Pancreas (tissue), 10 donors: ENCODE measurements around the gene DLG1. TPM values are rescaled to one million over a fixed set of nuclear protein-coding genes. Genes with fewer than 3 reads are reported as not detected.

Source experiments
- ATAC-seq, 4 donors: fragments of 200-7000 bp; cut with Tn5 transposase; one replicate each; pipeline versions ENCODE4 v1.8.0 to v1.9.1; 2020; ENCODE audit warnings: mild to moderate bottlenecking in 4 of 4, moderate library complexity in 4 of 4
- DNase-seq, 6 donors: peaks; one replicate each; pipeline ENCODE4 v3.0.0-alpha.2; 2020
- FAIRE-seq: peaks from 2 replicates; lab custom pipeline; 2012; peaks lifted over from hg19 to GRCh38; lab: Jason Lieb, UNC
- H3K27ac ChIP-seq, 4 donors: fragments of 200-600 bp; sonication (generic); 1 replicate in 3 of 4; 2 replicates in 1 of 4; pipeline versions ENCODE4 v1.5.0 to v1.8.0; 2020
- H3K27me3 ChIP-seq, 4 donors: fragments of 200-600 bp; one replicate each; pipeline ENCODE4 v1.8.0; 2021
- H3K36me3 ChIP-seq, 3 donors: fragments of 200-600 bp; sonication (generic) in 1 of 3; one replicate each; pipeline versions ENCODE4 v1.5.0 to v1.8.0; 2020 to 2021
- H3K4me1 ChIP-seq, 3 donors: fragments of 200-600 bp; one replicate each; pipeline ENCODE4 v1.8.0; 2021
- H3K4me3 ChIP-seq, 4 donors: fragments of 200-600 bp; sonication (generic) in 2 of 4; one replicate each; pipeline versions ENCODE4 v1.5.0 to v1.8.0; 2020 to 2021
- H3K9me3 ChIP-seq, 4 donors: fragments of 200-600 bp; one replicate each; pipeline ENCODE4 v1.8.0; 2021
- WGBS, 2 donors: extraction: QIAGEN DNeasy Blood & Tissue Kit; methylation state at CpG; one replicate each; pipeline ENCODE4 v1.1.7; 2013; 5-methylcytosine and 5-hydroxymethylcytosine counted together
- intact Hi-C, 3 donors: fragments of 100-400 bp; cut with DNase I; formaldehyde crosslinking; loops; one replicate each; pipeline versions ENCODE4 v1.11.1 to v1.14.2; 2022
- polyA plus RNA-seq, 2 donors: library from polyadenylated mRNA; stranded (reverse); fragments of 200-250 nt; gene quantifications; one replicate each; pipeline ENCODE4 v1.2.3, GENCODE V29; 2013
- total RNA-seq, 6 donors: library from RNA; stranded (reverse); fragmentation: NEBNext Ultra II Directional in 4 of 6; extraction: Animal tissue kit (Norgen Biotek cat#: 25700) in 4 of 6; gene quantifications; one replicate each; pipeline versions ENCODE4 v1.2.1 to v1.2.4, GENCODE V29; 2021 to 2023
- TF ChIP-seq, protein P1 (sequence below), 4 donors: fragments of 200-600 bp; sonication (generic) in 3 of 4; IDR thresholded peaks; one replicate each; pipeline versions ENCODE4 v1.5.0 to v1.8.0; 2021; ENCODE audit warnings: antibody characterized with exemption in 4 of 4
- donor health status: healthy with polysubstance abuse.
- donor health status: DM: no; HTN: no; CAD: no; lungs with moderate emphysema.
- donor health status: DM: no; HTN: no; CAD: no.
- donor health status: control.
- donor health status: control.
- donor health status: Bipolar disorder and iron deficiency.
- donor health status: DM: yes; HTN: yes; CAD: no.
- donor health status: DM: no; HTN: no; CAD: no.
- donor health status: DM: no; HTN: no; CAD: no.
- donor health status: DM: yes; HTN: yes; CAD: no.

The DLG1 gene
- total and polyA plus RNA-seq, 8 donors: 15.9 to 47.9 (median 28.6) TPM

DNA sequence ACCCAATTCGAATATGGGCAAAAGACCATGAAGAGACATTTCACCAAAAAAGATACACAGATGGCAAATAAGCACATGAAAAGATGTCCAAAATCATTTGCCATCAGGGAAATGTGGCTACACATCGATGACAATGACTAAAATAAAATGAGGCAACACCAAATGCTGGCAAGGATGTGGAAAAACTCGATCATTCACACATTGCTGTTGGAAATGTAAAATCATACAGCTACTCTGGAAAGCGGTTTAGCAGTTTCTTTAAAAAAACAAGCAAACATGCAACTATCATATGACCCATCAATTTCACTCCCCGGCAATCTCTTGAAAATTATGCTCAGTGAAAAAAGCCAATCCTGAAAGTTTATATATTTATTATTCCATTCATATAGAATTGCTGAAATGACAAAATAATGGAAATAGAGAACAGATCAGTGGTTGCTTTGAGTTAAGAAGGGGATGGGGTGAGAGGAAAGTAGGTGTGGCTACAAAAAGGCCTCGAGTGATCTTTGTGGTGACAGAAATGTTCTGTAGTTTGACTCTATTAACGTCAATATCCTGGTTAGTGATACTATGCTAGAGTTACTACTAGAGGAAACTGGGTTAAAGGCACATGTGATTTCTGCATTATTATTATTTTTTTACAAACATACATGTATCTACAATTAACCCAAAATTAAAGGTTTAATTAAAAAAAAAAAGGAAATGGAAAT is 45.0 kb downstream of the DLG1 start:
- ATAC-seq: no peak
- TF ChIP-seq, protein P1, sequence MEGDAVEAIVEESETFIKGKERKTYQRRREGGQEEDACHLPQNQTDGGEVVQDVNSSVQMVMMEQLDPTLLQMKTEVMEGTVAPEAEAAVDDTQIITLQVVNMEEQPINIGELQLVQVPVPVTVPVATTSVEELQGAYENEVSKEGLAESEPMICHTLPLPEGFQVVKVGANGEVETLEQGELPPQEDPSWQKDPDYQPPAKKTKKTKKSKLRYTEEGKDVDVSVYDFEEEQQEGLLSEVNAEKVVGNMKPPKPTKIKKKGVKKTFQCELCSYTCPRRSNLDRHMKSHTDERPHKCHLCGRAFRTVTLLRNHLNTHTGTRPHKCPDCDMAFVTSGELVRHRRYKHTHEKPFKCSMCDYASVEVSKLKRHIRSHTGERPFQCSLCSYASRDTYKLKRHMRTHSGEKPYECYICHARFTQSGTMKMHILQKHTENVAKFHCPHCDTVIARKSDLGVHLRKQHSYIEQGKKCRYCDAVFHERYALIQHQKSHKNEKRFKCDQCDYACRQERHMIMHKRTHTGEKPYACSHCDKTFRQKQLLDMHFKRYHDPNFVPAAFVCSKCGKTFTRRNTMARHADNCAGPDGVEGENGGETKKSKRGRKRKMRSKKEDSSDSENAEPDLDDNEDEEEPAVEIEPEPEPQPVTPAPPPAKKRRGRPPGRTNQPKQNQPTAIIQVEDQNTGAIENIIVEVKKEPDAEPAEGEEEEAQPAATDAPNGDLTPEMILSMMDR (IDR thresholded peaks at IDR 0.05): no peak
- intact Hi-C loops: no loop called here
- H3K27ac ChIP-seq: no peak overlapping the region
- H3K9me3 ChIP-seq: peaks cover 0 to 3% (median 0%) of the 10 kb centered on the region in 4 donors
- H3K27me3 ChIP-seq: no peaks in the 10 kb centered on the region
- H3K4me3 ChIP-seq: no peak overlapping the region
- DNase-seq: no peak
- 84 to 86% methylated on average over 7 of the region's 7 CpGs for WGBS, 2 donors
- no peak for FAIRE-seq
- peaks cover 0 to 4% (median 0%) of the 10 kb centered on the region in 3 donors for H3K4me1 ChIP-seq
- no peaks in the 10 kb centered on the region for H3K36me3 ChIP-seq

DNA sequence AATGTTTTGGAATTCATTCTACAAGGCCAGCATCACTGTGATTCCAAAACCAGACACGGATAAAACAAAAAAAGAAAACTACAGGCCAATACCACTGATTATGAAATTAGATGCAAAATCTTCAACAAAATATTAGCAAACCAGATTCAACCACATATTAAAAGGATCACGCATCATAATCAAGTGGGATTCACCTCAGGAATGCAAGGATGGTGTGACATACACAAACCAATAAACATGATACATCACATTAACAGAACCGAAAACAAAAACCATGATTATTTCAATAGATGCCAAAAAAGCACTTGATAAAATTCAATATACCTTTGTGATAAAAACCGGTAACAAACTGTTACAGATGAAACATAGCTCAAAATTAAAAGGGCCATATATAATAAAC is 48.9 kb downstream of the DLG1 start:
- FAIRE-seq (no peak), DNase-seq (no peak), ATAC-seq (no peak)
- Histone ChIP-seq H3K9me3 (peaks cover 0 to 3% (median 0%) of the 10 kb centered on the region in 4 donors), H3K27ac (no peak overlapping the region), H3K27me3 (no peaks in the 10 kb centered on the region), H3K4me3 (no peak overlapping the region), H3K4me1 (no peaks in the 10 kb centered on the region), H3K36me3 (no peaks in the 10 kb centered on the region)
- WGBS, 2 donors: 83 to 96% methylated on average over 4 of the region's 4 CpGs
- TF ChIP-seq, protein P1 (IDR thresholded peaks at IDR 0.05): no peak
- intact Hi-C loops: no loop called here

DNA sequence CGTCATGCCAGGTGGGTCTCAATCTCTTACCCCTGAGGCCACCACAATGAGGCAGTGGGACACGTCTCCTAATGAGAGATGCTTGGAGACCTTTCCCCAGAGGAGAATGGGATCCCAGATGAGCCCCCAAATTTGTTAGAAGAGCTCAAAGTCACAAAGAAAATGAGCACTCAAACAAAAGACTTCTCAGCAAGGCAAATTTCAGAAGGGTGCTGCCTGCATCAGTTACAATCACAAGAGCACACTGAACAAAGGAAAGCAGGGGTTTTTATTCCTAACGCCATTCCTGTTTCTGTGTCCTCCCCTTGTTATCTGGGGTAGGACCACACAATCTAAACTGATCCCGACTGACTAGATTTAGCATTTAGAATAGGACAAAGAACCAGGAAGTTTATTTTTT is 50.1 kb downstream of the DLG1 start:
- ATAC-seq (no peak), DNase-seq (no peak), FAIRE-seq (no peak)
- Histone ChIP-seq H3K36me3 (no peaks in the 10 kb centered on the region), H3K4me1 (no peaks in the 10 kb centered on the region), H3K27ac (no peak overlapping the region), H3K4me3 (no peak overlapping the region), H3K9me3 (peaks cover 0 to 3% (median 0%) of the 10 kb centered on the region in 4 donors), H3K27me3 (no peaks in the 10 kb centered on the region)
- TF ChIP-seq, protein P1 (IDR thresholded peaks at IDR 0.05): no peak
- intact Hi-C loops: no loop called here
- WGBS, 2 donors: 96 to 98% methylated on average over 4 of the region's 4 CpGs

DNA sequence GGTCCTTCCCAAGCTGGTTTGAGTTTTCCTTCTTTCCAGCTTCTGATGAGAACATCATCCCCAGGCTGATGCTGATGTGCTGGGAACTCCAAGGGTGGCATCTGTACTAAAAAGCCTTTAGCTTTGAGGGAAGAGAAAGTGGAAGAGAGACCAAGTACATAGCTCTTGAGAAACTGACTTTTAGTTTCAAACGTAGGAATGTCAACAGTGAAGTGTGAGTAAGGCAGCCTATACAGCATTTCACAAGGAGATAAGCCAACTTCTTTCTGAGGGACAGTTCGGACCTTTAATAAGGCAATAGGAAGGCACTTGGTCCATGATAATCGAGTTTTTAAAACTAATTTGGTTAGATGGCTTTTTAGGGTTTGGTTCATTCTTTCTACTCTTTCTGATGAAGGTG is 53.7 kb downstream of the DLG1 start:
- Histone ChIP-seq H3K4me3 (no peak overlapping the region), H3K27ac (no peak overlapping the region), H3K36me3 (no peaks in the 10 kb centered on the region), H3K4me1 (no peaks in the 10 kb centered on the region), H3K9me3 (peaks cover 0 to 3% (median 0%) of the 10 kb centered on the region in 4 donors), H3K27me3 (no peaks in the 10 kb centered on the region)
- TF ChIP-seq, protein P1 (IDR thresholded peaks at IDR 0.05): no peak
- no peak for ATAC-seq
- FAIRE-seq: no peak
- 86 to 88% methylated on average over 3 of the region's 3 CpGs for WGBS, 2 donors
- intact Hi-C loops: no loop called here
- DNase-seq: no peak

DNA sequence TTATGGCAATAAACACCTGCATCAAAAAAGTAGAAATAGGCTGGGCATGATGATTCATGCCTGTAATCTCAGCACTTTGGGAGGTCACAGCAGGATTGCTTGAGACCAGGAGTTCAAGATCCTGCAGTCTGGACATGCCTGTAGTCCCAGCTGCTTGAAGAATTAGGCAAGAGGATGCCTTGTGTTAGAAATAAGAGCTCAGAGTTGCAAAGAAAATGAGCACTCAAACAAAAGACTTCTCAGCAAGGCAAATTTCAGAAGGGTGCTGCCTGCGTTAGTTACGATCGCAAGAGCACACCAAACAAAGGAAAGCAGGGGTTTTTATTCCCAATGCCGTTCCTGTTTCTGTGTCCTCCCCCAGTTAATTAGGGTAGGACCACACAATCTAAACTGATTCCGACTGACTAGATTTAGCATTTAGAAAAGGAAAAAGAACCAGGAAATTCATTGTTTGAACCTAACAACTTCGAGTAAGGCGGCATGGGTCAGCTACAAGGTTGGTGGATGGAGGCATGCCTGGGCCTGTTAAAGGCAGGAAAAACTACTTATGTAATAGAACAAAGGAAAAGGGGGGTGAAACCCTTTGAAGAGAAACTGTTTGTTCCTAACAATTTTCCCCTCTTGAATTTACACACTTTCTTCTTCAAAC is 55.5 kb downstream of the DLG1 start:
- WGBS, 2 donors: 84 to 98% methylated on average over 7 of the region's 7 CpGs
- ATAC-seq (no peak), FAIRE-seq (no peak), DNase-seq (no peak)
- H3K4me3 ChIP-seq: no peak overlapping the region
- no peaks in the 10 kb centered on the region for H3K36me3 ChIP-seq
- intact Hi-C loops: no loop called here
- TF ChIP-seq, protein P1 (IDR thresholded peaks at IDR 0.05): no peak
- H3K27ac ChIP-seq: no peak overlapping the region
- no peaks in the 10 kb centered on the region for H3K27me3 ChIP-seq
- H3K4me1 ChIP-seq: no peaks in the 10 kb centered on the region
- H3K9me3 ChIP-seq: no peaks in the 10 kb centered on the region
